HepG2 (cell line): Measurements from ENCODE around the gene INSRR. TPM values are rescaled to one million over a fixed set of nuclear protein-coding genes. Genes with fewer than 3 reads are reported as not detected.

ENCODE experiments used
- AKAP8 ChIP-seq: sonication (generic); formaldehyde crosslinking; IDR thresholded peaks from 2 replicates; pipeline ENCODE4 v1.5.1; 2020; ENCODE audit warnings: mild to moderate bottlenecking, missing genetic modification reagents
- GATAD2A ChIP-seq: IDR thresholded peaks from 2 replicates; pipeline ENCODE4 v1.6.1; 2016
- SPEN ChIP-seq: sonication (generic); formaldehyde crosslinking; IDR thresholded peaks from 2 replicates; pipeline ENCODE4 v1.5.1; 2020; ENCODE audit warnings: low read depth, mild to moderate bottlenecking, missing genetic modification reagents
- SRSF1 ChIP-seq: fragments of 200-400 bp; formaldehyde crosslinking; optimal IDR thresholded peaks from 2 replicates; pipeline ENCODE3; 2017; ENCODE audit warnings: mild to moderate bottlenecking, low read depth, low read length, moderate library complexity
- WIZ ChIP-seq: sonication (generic); formaldehyde crosslinking; IDR thresholded peaks from 2 replicates; pipeline ENCODE4 v1.5.1; 2020; ENCODE audit warnings: mild to moderate bottlenecking, missing genetic modification reagents
- ZHX2 ChIP-seq, 2 experiments: sonication (generic) in 1 of 2; formaldehyde crosslinking in 1 of 2; IDR thresholded peaks; 2 replicates each; pipeline versions ENCODE4 v1.6.1 to v1.9.0; 2014 to 2022; ENCODE audit warnings: antibody characterized with exemption in 1 of 2, borderline replicate concordance in 1 of 2, inconsistent platforms in 1 of 2, low read depth in 1 of 2, missing genetic modification reagents in 1 of 2
- ZNF768 ChIP-seq: sonication (generic); formaldehyde crosslinking; IDR thresholded peaks from 2 replicates; pipeline ENCODE4 v1.4.0; 2020; ENCODE audit warnings: missing genetic modification reagents
- polyA plus RNA-seq, 8 experiments: library from polyadenylated mRNA; depleted of rRNA in 3 of 8; stranded (reverse) in 7 of 8; unstranded in 1 of 8; fragments of >200 nt; fragmentation: Illumina TruSeq in 4 of 8; extraction: Trizol in 4 of 8; gene quantifications; 2 replicates each; pipeline versions ENCODE4 v1.2.1 to v1.2.3, GENCODE V29; 2011 to 2016; ENCODE audit warnings: low read depth in 4 of 8, missing spikeins in 1 of 8, mixed read lengths in 1 of 8; ENCODE audit not compliant: insufficient read depth in 1 of 8
- total RNA-seq, 5 experiments: library from RNA; depleted of rRNA; stranded (reverse); fragments of >200 nt; fragmentation: Illumina TruSeq; extraction: Trizol; gene quantifications; 2 replicates each; pipeline ENCODE4 v1.2.3, GENCODE V29; 2016; ENCODE audit warnings: low read depth in 1 of 5
- TF ChIP-seq, protein P1 (sequence below), 2 experiments: fragments of 450-650 bp in 1 of 2; sonication (generic) in 1 of 2; formaldehyde crosslinking in 1 of 2; IDR thresholded peaks; 2 replicates each; pipeline versions ENCODE4 v1.6.1 to v1.8.0; 2016 to 2022; ENCODE audit warnings: antibody characterized with exemption in 1 of 2, mild to moderate bottlenecking in 1 of 2, missing genetic modification reagents in 1 of 2

Gene INSRR
- total and polyA plus RNA-seq, 2 of the 13 experiments (the other 11 are each of a cell fraction or from before 2014, with no cell fraction given) = not detected

DNA sequence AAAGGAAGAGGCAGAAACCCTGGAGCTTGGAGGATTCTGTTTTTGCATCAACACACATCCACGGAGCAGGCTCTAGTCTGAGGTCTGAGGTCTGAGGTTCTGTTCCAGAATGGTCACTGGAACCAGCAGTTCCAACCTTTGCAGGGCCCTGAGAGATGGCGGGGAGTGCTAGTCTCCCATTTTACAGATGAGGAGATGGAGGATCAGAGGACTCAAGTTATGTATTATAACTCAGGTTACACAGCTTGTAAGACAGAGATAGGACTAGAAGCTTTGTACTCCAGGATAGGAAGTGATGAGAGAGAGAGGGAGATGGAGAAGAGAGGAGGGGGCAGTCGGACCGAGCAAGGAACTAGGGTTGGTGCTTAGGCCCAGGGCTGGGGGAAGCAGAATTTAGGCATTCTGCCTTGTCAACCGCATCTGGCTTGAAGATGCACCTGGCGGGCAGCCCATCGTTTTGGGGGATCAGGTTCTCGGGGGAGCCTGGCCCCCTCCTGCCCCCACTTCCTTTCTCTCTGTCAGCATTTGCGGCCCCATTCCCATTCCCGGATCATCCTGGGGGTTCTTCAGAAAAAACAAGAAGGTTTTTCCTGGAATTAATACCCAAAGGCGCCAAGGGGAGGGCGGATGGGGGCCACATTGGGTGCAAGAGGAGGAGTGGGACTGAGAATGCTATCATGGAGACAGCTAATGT is 40.2 kb upstream of the INSRR start (continued):
- TF ChIP-seq, protein P1, sequence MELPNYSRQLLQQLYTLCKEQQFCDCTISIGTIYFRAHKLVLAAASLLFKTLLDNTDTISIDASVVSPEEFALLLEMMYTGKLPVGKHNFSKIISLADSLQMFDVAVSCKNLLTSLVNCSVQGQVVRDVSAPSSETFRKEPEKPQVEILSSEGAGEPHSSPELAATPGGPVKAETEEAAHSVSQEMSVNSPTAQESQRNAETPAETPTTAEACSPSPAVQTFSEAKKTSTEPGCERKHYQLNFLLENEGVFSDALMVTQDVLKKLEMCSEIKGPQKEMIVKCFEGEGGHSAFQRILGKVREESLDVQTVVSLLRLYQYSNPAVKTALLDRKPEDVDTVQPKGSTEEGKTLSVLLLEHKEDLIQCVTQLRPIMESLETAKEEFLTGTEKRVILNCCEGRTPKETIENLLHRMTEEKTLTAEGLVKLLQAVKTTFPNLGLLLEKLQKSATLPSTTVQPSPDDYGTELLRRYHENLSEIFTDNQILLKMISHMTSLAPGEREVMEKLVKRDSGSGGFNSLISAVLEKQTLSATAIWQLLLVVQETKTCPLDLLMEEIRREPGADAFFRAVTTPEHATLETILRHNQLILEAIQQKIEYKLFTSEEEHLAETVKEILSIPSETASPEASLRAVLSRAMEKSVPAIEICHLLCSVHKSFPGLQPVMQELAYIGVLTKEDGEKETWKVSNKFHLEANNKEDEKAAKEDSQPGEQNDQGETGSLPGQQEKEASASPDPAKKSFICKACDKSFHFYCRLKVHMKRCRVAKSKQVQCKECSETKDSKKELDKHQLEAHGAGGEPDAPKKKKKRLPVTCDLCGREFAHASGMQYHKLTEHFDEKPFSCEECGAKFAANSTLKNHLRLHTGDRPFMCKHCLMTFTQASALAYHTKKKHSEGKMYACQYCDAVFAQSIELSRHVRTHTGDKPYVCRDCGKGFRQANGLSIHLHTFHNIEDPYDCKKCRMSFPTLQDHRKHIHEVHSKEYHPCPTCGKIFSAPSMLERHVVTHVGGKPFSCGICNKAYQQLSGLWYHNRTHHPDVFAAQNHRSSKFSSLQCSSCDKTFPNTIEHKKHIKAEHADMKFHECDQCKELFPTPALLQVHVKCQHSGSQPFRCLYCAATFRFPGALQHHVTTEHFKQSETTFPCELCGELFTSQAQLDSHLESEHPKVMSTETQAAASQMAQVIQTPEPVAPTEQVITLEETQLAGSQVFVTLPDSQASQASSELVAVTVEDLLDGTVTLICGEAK (IDR thresholded peaks at IDR 0.05) = no peak
- TF ChIP-seq, protein P1 (CRISPR knock-in tag; IDR thresholded peaks at IDR 0.05) = no peak
- TF ChIP-seq ZNF768 (CRISPR knock-in tag) = no peak
- no peak for TF ChIP-seq WIZ (CRISPR knock-in tag)
- no peak for TF ChIP-seq SRSF1
- TF ChIP-seq AKAP8 (CRISPR knock-in tag) = no peak
- TF ChIP-seq ZHX2 (IDR thresholded peaks at IDR 0.05; ENCODE audit: low read depth) = no peak
- TF ChIP-seq ZHX2 (CRISPR knock-in tag; IDR thresholded peaks at IDR 0.05; ENCODE audit: borderline replicate concordance) = no peak
- no peak for TF ChIP-seq SPEN (CRISPR knock-in tag)
- no peak for TF ChIP-seq GATAD2A (CRISPR knock-in tag)
